WTC11 (cell line): Measurements from ENCODE around the gene GANAB.

Experiments
- CBFB ChIP-seq: sonication (generic); formaldehyde crosslinking; IDR thresholded peaks from 2 replicates; pipeline ENCODE4 v1.8.1; 2022; ENCODE audit warnings: mild to moderate bottlenecking, low read depth, missing genetic modification reagents
- ELF4 ChIP-seq: sonication (generic); formaldehyde crosslinking; IDR thresholded peaks from 2 replicates; pipeline ENCODE4 v1.8.1; 2022; ENCODE audit warnings: low read depth, mild to moderate bottlenecking, moderate library complexity, missing genetic modification reagents
- FOXJ3 ChIP-seq: sonication (generic); formaldehyde crosslinking; IDR thresholded peaks from 2 replicates; pipeline ENCODE4 v1.9.0; 2021; ENCODE audit warnings: missing genetic modification reagents, mild to moderate bottlenecking, borderline replicate concordance
- FOXP1 ChIP-seq: sonication (generic); formaldehyde crosslinking; IDR thresholded peaks from 2 replicates; pipeline ENCODE4 v1.8.0; 2022; ENCODE audit warnings: missing genetic modification reagents, mild to moderate bottlenecking, moderate library complexity, borderline replicate concordance
- IRF2 ChIP-seq: sonication (generic); formaldehyde crosslinking; IDR thresholded peaks from 2 replicates; pipeline ENCODE4 v1.8.0; 2022; ENCODE audit warnings: low read depth, missing genetic modification reagents, borderline replicate concordance
- MAX ChIP-seq: sonication (generic); formaldehyde crosslinking; IDR thresholded peaks from 2 replicates; pipeline ENCODE4 v1.8.0; 2022; ENCODE audit warnings: mild to moderate bottlenecking, missing genetic modification reagents
- MYBL2 ChIP-seq: sonication (generic); formaldehyde crosslinking; IDR thresholded peaks from 2 replicates; pipeline ENCODE4 v1.8.1; 2023; ENCODE audit warnings: mild to moderate bottlenecking, moderate library complexity, missing genetic modification reagents
- ZNF138 ChIP-seq: sonication (generic); formaldehyde crosslinking; conservative IDR thresholded peaks from 2 replicates; pipeline ENCODE4 v1.8.1; 2022; ENCODE audit warnings: mild to moderate bottlenecking, moderate library complexity, missing genetic modification reagents
- ZNF232 ChIP-seq: sonication (generic); formaldehyde crosslinking; IDR thresholded peaks from 2 replicates; pipeline ENCODE4 v1.8.0; 2022; ENCODE audit warnings: mild to moderate bottlenecking, missing genetic modification reagents
- ZNF263 ChIP-seq: sonication (generic); formaldehyde crosslinking; IDR thresholded peaks from 2 replicates; pipeline ENCODE4 v1.8.1; 2022; ENCODE audit warnings: low read depth, mild to moderate bottlenecking, moderate library complexity, missing genetic modification reagents
- ZNF423 ChIP-seq: fragments of 250-450 bp; sonication (Bioruptor Pico); IDR thresholded peaks from 2 replicates; pipeline ENCODE4 v2.1.2; 2022; ENCODE audit warnings: mild to moderate bottlenecking, moderate library complexity
- TF ChIP-seq, protein P1 (sequence below): fragments of 200-600 bp; IDR thresholded peaks from 2 replicates; pipeline ENCODE4 v1.8.0; 2022; ENCODE audit warnings: antibody characterized with exemption
- TF ChIP-seq, protein P2 (sequence below): sonication (generic); formaldehyde crosslinking; IDR thresholded peaks from 2 replicates; pipeline ENCODE4 v1.8.1; 2023; ENCODE audit warnings: mild to moderate bottlenecking, missing genetic modification reagents, moderate library complexity

DNA sequence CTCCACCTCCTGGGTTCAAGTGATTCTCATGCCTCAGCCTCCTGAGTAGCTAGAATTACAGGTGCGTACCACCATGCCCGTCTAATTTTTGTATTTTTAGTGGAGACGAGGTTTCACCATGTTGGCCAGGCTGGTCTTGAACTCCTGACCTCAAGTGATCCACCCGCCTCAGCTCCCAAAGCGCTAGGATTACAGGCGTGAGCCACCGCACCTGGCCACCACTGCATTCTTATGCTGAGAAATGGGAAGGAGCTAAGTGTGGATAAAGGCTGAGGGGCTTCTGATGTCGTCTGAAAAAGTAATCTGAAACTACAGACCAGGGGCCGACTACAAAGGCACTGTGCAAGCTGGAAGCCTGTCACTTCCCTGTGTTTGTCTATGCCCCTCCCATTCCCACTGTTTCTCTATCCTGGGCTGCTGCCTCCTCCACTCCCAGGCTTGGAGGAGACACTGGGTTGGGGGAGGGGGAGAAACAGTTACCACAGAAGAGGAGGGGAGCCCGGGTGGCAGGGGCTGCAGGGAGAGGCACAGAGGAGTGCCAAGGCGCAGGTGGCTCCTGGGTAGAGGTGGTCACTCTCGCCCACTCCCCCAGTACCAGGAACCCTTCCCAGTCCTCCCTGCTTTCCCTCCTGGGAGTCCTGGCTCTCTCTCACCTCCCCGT lies 41.8 kb downstream of the GANAB start:
- no peak for TF ChIP-seq ELF4 (CRISPR knock-in tag)
- TF ChIP-seq, protein P1, sequence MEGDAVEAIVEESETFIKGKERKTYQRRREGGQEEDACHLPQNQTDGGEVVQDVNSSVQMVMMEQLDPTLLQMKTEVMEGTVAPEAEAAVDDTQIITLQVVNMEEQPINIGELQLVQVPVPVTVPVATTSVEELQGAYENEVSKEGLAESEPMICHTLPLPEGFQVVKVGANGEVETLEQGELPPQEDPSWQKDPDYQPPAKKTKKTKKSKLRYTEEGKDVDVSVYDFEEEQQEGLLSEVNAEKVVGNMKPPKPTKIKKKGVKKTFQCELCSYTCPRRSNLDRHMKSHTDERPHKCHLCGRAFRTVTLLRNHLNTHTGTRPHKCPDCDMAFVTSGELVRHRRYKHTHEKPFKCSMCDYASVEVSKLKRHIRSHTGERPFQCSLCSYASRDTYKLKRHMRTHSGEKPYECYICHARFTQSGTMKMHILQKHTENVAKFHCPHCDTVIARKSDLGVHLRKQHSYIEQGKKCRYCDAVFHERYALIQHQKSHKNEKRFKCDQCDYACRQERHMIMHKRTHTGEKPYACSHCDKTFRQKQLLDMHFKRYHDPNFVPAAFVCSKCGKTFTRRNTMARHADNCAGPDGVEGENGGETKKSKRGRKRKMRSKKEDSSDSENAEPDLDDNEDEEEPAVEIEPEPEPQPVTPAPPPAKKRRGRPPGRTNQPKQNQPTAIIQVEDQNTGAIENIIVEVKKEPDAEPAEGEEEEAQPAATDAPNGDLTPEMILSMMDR: no peak; the same call in 1 of the 2 replicates
- TF ChIP-seq ZNF232 (CRISPR knock-in tag): no peak
- no peak for TF ChIP-seq MAX (CRISPR knock-in tag)
- TF ChIP-seq ZNF263 (CRISPR knock-in tag): no peak
- no peak for TF ChIP-seq IRF2 (CRISPR knock-in tag)
- TF ChIP-seq FOXP1: no peak
- TF ChIP-seq FOXJ3 (CRISPR knock-in tag): no peak
- TF ChIP-seq CBFB (CRISPR knock-in tag): no peak
- no peak for TF ChIP-seq MYBL2 (CRISPR knock-in tag)
- TF ChIP-seq, protein P2, sequence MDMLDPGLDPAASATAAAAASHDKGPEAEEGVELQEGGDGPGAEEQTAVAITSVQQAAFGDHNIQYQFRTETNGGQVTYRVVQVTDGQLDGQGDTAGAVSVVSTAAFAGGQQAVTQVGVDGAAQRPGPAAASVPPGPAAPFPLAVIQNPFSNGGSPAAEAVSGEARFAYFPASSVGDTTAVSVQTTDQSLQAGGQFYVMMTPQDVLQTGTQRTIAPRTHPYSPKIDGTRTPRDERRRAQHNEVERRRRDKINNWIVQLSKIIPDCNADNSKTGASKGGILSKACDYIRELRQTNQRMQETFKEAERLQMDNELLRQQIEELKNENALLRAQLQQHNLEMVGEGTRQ (CRISPR knock-in tag): no peak
- no peak for TF ChIP-seq ZNF423 (CRISPR knock-in tag)
- TF ChIP-seq ZNF138 (CRISPR knock-in tag): no peak
